ENCODE measurements around the gene KATNAL1.
"Not testable (repeated sequence)": the region's sequence is repeated elsewhere in the genome, so short reads cannot be mapped to it uniquely, and the experiment has no call there.

The KATNAL1 gene

DNA sequence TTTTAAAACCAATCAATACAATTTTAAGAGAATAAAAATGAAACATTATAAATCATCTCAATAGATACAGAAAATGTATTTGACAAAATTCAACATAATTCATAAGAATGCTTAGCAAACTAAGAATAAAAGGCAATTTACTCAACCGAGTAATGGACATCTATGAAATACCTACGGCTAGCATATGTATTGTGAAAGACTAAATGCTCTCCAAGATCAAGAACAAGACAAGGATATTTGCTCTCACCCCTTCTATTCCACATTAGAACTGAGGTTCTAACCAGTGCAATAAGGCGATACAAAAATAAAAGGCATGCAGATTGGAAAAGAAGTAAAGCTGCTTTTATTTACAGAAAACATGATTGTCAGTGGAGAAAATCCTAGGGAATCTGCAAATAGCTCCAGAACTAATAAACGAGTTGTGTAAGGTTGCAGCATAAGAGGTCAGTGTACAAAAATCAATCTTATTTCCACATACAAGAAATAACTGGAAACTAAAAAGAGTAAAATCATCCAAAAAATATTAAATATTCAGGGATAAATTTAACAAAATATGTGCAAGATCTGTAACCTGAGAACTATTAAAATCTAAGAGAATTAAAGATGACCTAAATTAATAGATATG lies 16.4 kb downstream of the KATNAL1 start:
- no peak for DNase-seq

DNA sequence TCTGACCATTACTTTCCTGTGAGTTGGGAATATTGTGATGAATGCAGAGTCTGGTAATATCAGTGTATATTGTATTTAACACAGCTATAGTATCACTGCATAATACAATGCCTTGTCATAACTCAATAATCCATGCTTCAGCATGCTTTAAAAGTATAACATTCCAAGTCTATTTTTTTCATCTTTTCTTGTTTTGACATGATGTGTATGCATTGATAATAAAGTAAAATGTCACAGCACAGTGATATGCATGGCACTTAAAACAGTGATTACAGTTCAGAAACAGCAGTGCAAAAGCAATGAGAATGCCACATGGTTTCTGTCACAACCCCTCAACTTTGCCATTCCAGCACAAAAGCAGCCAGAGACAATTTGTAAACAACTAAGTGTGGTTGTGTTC lies 17.8 kb downstream of the KATNAL1 start:
- no peak for DNase-seq

GRCh38 chr13:30286059-30286458 lies 21.3 kb downstream of the KATNAL1 start:
- not testable (repeated sequence) for DNase-seq

DNA sequence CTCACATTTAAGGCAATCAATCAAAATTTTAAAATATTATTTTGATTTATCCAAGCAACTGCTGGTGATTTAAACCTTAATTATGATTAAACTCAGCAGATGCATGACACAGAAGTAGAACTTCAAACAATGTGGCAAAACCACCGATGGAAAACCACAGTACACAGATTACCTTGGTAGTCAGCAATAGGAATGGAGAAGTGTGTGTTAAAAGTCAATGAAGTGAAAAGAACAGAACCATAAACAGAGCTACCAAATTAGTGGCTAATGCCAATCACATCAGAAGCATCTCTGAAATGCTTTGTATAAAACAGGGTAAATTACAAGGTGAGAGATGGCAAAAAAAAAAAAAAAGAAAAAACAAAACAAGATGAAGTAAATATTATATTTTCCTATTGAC lies 31.2 kb downstream of the KATNAL1 start:
- DNase-seq = no peak

DNA sequence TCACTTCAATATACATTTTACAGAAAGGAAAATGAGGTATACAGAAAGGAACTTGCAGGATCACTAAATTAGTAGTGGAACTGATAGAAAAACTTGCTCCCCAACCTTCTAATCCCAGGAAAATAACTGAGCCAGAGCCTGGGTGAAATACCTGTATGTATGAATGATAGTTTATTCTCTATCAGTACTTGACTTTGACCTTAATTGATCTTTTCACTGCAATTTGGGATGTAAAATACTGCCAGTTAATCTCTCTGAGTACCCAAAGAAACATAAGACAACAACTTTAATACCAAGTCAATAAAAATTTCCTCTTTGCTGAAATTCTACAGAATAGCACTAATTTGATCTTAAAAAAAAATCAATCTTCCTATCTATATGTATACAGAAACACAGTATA lies 33.3 kb downstream of the KATNAL1 start:
- no peak for DNase-seq

DNA sequence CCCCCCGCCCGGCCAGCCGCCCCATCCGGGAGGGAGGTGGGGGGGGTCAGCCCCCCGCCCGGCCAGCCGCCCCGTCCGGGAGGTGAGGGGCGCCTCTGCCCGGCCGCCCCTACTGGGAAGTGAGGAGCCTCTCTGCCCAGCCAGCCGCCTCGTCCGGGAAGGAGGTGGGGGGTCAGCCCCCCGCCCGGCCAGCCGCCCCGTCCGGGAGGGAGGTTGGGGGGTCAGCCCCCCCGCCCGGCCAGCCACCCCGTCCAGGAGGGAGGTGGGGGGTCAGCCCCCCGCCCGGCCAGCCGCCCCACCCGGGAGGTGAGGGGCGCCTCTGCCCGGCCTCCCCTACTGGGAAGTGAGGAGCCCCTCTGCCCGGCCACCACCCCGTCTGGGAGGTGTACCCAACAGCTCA lies 37.3 kb downstream of the KATNAL1 start:
- not testable (repeated sequence) for DNase-seq

- no peak for DNase-seq
Measured at GRCh38 chr13:30268673-30269072, 38.7 kb downstream of the KATNAL1 start.

DNA sequence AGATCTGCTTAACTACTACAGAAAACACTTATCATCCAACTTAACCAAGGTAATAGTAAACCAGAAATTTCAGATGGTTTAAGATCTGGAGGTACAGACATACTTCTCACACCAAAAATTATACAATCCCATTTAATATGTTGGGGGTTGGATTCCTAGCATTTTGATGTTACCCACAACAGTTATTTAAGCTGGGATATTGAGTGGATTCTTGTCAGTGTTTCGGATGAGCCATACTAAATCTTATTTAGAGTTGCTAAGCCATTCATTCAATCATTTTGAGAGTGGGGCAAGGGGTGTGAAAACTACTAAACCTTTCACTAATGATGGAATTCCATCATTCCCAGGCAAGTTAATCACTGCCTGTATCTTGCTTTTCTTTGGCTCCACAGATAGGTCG lies 40.6 kb downstream of the KATNAL1 start:
- no peak for DNase-seq

DNA sequence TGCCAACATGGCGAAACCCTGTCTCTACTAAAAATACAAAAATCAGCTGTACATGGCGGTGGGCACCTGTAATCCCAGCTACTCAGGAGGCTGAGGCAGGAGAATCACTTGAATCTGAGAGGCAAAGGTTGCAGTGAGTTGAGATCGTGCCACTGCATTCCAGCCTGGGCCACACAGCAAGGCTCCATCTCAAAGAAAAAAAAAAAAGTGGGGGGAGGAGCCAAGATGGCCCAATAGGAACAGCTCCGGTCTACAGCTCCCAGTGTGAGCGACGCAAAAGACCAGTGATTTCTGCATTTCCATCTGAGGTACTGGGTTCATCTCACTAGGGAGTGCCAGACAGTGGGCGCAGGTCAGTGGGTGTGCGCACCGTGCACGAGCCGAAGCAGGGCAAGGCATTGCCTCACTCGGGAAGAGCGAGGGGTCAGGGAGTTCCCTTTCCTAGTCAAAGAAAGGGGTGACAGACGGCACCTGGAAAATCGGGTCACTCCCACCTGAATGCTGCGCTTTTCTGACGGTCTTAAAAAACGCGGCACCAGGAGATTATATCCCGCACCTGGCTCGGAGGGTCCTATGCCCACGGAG lies 48.1 kb downstream of the KATNAL1 start:
- not testable (repeated sequence) for DNase-seq

DNA sequence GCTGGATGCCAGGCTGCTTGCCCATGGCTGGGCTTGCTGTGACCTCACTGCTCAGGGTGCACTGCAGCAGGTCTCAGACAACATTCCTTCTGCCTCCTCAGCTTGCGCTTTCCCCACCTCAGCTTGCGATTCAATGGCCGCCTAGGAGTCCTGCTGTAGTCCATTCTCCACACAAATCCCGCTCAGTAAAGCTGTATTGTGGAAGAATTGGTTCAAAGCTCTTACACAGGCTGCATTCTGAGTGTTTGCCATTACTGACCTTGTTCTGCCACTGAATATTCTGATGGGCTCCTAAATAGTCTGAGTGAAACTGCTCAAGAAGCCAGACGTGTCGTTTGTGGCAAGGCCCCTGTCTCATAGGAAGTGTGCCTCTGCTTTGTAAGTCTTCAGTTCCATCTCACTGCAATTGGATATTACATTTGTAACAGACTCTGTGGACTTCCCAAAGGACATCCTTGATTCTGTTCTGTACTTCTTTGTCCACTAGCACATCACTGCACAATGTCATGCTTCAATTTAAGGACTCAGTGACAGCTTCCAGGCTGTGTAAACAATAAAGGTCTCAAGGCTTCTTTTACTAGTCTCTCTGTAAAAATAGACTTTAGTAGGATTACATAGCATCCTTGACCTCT lies 49.8 kb downstream of the KATNAL1 start:
- DNase-seq = no peak

DNA sequence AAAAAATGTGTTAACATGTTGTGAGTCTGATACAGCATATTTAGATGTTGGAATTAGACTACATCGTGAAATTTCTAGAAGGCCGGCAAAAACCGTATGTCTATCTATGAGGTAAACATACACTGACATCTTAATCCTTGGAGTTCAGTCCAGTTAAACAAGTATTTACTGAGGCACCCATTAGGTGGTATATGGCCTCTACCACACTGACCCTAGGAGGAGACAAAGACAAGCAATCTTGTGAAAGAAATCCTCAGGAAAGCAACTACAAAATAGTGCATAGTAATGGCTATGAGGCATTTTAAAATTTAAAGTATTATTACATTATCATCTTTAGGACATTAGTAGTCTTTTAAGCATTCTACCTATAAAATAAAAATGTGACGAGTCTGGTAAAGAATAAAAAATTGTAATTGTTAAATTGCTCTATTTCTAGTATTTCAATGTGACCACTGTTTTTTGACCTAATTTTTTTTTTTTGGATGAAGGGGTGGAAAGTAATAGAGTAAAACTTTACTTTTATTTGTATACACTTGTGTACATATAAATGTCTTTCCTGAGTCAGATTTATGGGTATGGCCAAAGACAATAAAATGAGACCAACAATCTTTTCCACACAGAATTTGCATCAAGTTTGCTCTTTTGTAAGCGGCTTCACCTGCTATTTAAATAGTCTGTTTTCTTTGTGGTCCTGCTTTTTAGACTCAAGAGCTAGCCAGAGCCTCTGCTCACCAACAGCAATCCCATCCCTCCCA lies 50.5 kb downstream of the KATNAL1 start:
- DNase-seq = no peak

- DNase-seq = no peak
Measured at GRCh38 chr13:30255696-30256095, 51.7 kb downstream of the KATNAL1 start.

DNA sequence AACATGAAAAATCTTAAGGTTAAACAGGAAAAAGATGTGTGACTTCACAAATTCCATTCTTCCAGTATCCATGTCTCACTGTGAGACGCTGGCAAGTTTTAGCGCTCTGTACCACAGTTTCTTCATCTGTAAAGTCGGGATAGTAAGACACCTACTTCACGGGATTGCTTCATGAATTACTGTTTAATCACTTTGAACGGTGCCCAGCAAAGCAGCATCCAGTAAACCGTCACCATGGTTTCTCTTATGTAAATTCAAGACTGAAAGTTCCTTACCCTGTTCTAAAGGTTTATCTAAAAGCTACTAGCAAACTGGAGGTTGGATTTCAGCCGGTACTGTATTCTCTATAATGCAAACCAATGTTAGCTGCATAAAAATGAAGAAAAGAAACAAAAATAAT lies 53.5 kb downstream of the KATNAL1 start:
- no peak for DNase-seq

GRCh38 chr13:30247406-30247805 lies 59.9 kb downstream of the KATNAL1 start:
- DNase-seq = no peak

- DNase-seq = no peak
Measured at GRCh38 chr13:30241532-30241931, 65.8 kb downstream of the KATNAL1 start.

- no peak for DNase-seq
Measured at GRCh38 chr13:30240608-30241007, 66.7 kb downstream of the KATNAL1 start.

- DNase-seq = no peak
Measured at GRCh38 chr13:30235216-30235615, 72.1 kb downstream of the KATNAL1 start.

DNA sequence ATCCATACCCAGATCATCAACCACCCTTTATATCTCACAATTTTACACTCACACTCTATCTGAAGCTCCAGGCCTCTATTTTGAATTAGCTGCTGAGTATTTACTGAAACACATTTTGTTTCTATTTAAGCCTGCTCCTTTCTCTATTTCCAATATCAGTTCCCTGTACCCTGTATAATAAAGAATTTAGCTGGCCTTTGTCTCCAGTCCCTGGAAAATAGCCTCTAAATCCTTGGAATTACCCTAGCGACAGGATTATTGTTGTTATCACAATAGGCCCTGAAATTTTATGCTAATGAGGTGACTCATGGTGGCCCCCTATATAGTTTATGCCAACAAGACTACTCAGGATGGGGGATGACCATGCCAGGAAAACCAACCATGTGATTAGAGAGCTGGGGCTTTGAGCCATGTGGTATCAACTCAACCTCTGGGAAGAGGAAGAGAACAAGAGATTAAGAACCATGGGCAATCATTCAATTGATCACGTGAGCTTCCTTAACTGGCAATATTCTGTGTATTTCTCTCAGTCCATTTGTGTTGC lies 72.7 kb downstream of the KATNAL1 start:
- no peak for DNase-seq

GRCh38 chr13:30224732-30225131 lies 82.6 kb downstream of the KATNAL1 start:
- DNase-seq = no peak

- no peak for DNase-seq
Measured at GRCh38 chr13:30222254-30222653, 85.1 kb downstream of the KATNAL1 start.

DNA sequence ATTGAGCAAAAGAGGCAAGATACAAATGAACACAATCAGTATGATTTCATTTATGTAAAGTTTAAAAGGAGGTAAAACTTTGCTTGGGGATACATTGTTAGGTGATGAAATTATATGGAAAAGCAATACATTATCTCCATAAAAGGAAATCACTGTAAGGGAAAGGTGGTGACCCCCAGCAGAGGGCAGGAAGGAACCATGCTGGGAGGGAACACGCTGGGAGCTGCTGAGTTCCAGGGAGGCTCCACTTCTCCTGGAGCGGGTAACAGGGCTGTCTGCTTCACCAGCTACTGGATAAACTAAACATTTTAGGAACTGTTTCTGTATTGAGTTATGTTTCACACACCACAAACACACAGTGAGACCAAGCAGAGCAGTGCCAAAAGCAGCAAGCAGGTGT lies 91.2 kb downstream of the KATNAL1 start:
- no peak for DNase-seq

- no peak for DNase-seq
Measured at GRCh38 chr13:30212256-30212655, 95.1 kb downstream of the KATNAL1 start.

- DNase-seq = no peak
Measured at GRCh38 chr13:30211745-30212144, 95.6 kb downstream of the KATNAL1 start.

GRCh38 chr13:30204564-30204963 lies 102.8 kb downstream of the KATNAL1 start:
- no peak for DNase-seq

Measured in stimulated activated naive CD4-positive, alpha-beta T cell (primary cell).